Gastroesophageal sphincter (tissue), 4 donors: Measurements from ENCODE around the gene SIGLEC7. TPM values are rescaled to one million over a fixed set of nuclear protein-coding genes. Genes with fewer than 3 reads are reported as not detected.
A peak's percentile ranks its signal among the peaks of the same experiment; 100 is the strongest.
"Not testable (repeated sequence)": the region's sequence is repeated elsewhere in the genome, so short reads cannot be mapped to it uniquely, and the experiment has no call there.

Experiments used
- ATAC-seq: fragments of 150-250 bp; one replicate; pipeline ENCODE4 v1.9.1; 2016; ENCODE audit warnings: mild to moderate bottlenecking, moderate library complexity
- H3K27ac ChIP-seq, 4 donors: fragments of 200-600 bp; sonication (generic) in 3 of 4; 1 replicate in 3 of 4; 2 replicates in 1 of 4; pipeline ENCODE4 v1.5.1; 2016 to 2019
- H3K27me3 ChIP-seq: fragments of 200-600 bp; sonication (generic); one replicate; pipeline ENCODE4 v1.5.1; 2019
- H3K36me3 ChIP-seq, 2 donors: fragments of 200-600 bp; sonication (generic); one replicate each; pipeline ENCODE4 v1.5.1; 2019; ENCODE audit warnings: control low read depth in 1 of 2
- H3K4me1 ChIP-seq, 3 donors: fragments of 200-600 bp; sonication (generic); 1 replicate in 2 of 3; 2 replicates in 1 of 3; pipeline ENCODE4 v1.5.1; 2016 to 2019; ENCODE audit warnings: control low read depth in 2 of 3
- H3K4me3 ChIP-seq, 2 donors: fragments of 200-600 bp; sonication (generic); one replicate each; pipeline ENCODE4 v1.5.1; 2019; ENCODE audit warnings: mild to moderate bottlenecking in 1 of 2, moderate library complexity in 1 of 2
- H3K9me3 ChIP-seq, 3 donors: fragments of 200-600 bp; sonication (generic); one replicate each; pipeline ENCODE4 v1.5.1; 2017 to 2019; ENCODE audit warnings: control low read depth in 2 of 3
- EP300 ChIP-seq: sonication (generic); formaldehyde crosslinking; IDR thresholded peaks from one replicate; pipeline ENCODE4 v1.6.1; 2017; ENCODE audit warnings: antibody characterized with exemption, mild to moderate bottlenecking
- POLR2A ChIP-seq, 2 donors: fragments of 450-650 bp; IDR thresholded peaks; one replicate each; pipeline ENCODE4 v1.6.1; 2017; ENCODE audit warnings: antibody characterized with exemption in 2 of 2, mild to moderate bottlenecking in 2 of 2, moderate library complexity in 1 of 2
- POLR2AphosphoS5 ChIP-seq: sonication (generic); formaldehyde crosslinking; IDR thresholded peaks from one replicate; pipeline ENCODE4 v1.6.1; 2017; ENCODE audit warnings: antibody characterized with exemption
- WGBS, 2 donors: methylation state at CpG; one replicate each; pipeline ENCODE4 v1.1.5; 2018; ENCODE audit warnings: low coverage in 1 of 2; 5-methylcytosine and 5-hydroxymethylcytosine counted together
- total RNA-seq, 4 donors: library from RNA; depleted of rRNA; stranded (reverse); fragments of >200 nt; gene quantifications; one replicate each; pipeline ENCODE4 v1.1.0, GENCODE V29; 2016
- TF ChIP-seq, protein P1 (sequence below), 4 experiments: fragments of 200-600 bp in 2 of 4; fragments of 450-650 bp in 2 of 4; sonication (generic) in 1 of 4; IDR thresholded peaks; one replicate each; pipeline ENCODE4 v1.5.1; 2017 to 2019; ENCODE audit warnings: antibody characterized with exemption in 4 of 4, mild to moderate bottlenecking in 2 of 4, moderate library complexity in 2 of 4

SIGLEC7 gene
- total RNA-seq, 4 donors from 2014 or later = 0.46 to 4.4 (median 2.8) TPM; not detected in 1

GRCh38 chr19:51169283-51169918, 27.3 kb downstream of the SIGLEC7 start:
- H3K4me1 ChIP-seq, ATAC-seq, H3K36me3 ChIP-seq, H3K4me3 ChIP-seq, H3K9me3 ChIP-seq, H3K27ac ChIP-seq: not testable (repeated sequence)
- WGBS, 2 donors = 2 to 28% methylated on average over 5 to 8 of the region's 11 CpGs
- TF ChIP-seq, protein P1, sequence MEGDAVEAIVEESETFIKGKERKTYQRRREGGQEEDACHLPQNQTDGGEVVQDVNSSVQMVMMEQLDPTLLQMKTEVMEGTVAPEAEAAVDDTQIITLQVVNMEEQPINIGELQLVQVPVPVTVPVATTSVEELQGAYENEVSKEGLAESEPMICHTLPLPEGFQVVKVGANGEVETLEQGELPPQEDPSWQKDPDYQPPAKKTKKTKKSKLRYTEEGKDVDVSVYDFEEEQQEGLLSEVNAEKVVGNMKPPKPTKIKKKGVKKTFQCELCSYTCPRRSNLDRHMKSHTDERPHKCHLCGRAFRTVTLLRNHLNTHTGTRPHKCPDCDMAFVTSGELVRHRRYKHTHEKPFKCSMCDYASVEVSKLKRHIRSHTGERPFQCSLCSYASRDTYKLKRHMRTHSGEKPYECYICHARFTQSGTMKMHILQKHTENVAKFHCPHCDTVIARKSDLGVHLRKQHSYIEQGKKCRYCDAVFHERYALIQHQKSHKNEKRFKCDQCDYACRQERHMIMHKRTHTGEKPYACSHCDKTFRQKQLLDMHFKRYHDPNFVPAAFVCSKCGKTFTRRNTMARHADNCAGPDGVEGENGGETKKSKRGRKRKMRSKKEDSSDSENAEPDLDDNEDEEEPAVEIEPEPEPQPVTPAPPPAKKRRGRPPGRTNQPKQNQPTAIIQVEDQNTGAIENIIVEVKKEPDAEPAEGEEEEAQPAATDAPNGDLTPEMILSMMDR (IDR thresholded peaks at IDR 0.05) = peak; percentile 56 to 87 (median 70)
- H3K27me3 ChIP-seq = peaks cover 67% of the 10 kb centered on the region

GRCh38 chr19:51172223-51172622, 30.1 kb downstream of the SIGLEC7 start:
- Histone ChIP-seq H3K36me3 (no peaks in the 10 kb centered on the region), H3K9me3 (no peaks in the 10 kb centered on the region), H3K4me3 (no peak overlapping the region), H3K27me3 (peaks cover 70% of the 10 kb centered on the region), H3K27ac (no peak overlapping the region), H3K4me1 (peaks cover 0 to 4% (median 0%) of the 10 kb centered on the region in 3 donors)
- no peak for ATAC-seq
- no peak for TF ChIP-seq POLR2A (IDR thresholded peaks at IDR 0.05)
- TF ChIP-seq POLR2AphosphoS5 = no peak
- WGBS, 2 donors = 60 to 100% methylated on average over 1 of the region's 2 CpGs

DNA sequence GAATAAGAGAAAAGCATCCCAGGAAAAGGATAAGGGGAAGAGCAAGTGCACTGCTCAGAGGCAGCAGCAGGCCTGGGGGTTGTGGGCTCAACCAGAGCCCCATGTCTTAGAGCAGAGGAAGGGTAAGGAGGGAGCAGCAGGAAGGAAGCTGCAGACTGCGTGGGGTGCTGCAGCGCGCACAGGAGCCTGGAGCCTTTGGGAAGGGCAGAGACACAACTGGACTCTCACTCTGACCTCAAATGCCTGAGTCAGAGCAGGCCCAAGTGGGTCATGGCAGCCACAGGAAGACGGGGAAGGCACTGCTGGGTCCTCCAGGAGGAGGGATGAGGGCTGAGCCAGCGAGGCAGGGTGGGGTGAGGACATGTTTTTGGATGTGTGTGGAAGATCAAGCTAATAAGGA, 31.6 kb downstream of the SIGLEC7 start:
- TF ChIP-seq POLR2A (IDR thresholded peaks at IDR 0.05) = no peak
- TF ChIP-seq, protein P1 (IDR thresholded peaks at IDR 0.05) = no peak
- TF ChIP-seq POLR2AphosphoS5 = no peak
- no peak for TF ChIP-seq EP300
- Histone ChIP-seq H3K27me3 (peaks cover 63% of the 10 kb centered on the region), H3K27ac (no peak overlapping the region), H3K4me3 (no peak overlapping the region), H3K36me3 (no peaks in the 10 kb centered on the region), H3K9me3 (no peaks in the 10 kb centered on the region), H3K4me1 (peaks cover 0 to 4% (median 0%) of the 10 kb centered on the region in 3 donors)
- 71% methylated on average over 5 of the region's 5 CpGs; no CpG with 5 or more reads in 1 of the 2 donors for WGBS, 2 donors
- no peak for ATAC-seq

DNA sequence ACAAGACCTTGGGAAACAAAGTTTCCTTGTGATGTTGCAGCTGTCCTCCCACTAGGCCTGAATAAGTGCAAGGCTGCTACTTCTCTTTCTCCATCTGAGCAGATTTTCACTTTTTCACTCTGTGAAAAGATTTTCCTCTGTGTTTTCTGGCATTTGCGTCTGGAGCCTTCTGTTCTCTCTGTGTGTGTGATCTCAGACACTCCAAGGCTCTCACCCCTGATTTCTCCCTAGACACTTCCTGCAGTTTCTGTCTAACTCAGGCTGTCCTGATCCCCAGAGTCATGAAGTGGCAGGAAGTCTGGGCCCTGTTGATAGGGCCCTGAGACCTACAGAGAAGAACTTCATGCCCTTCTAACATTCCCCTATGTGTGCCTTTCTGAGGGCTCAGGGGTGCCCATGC, 37.2 kb downstream of the SIGLEC7 start:
- TF ChIP-seq EP300 (no peak), POLR2AphosphoS5 (no peak), POLR2A (IDR thresholded peaks at IDR 0.05) (no peak)
- TF ChIP-seq, protein P1 (IDR thresholded peaks at IDR 0.05) = no peak
- Histone ChIP-seq H3K9me3 (no peaks in the 10 kb centered on the region), H3K27me3 (peaks cover 49% of the 10 kb centered on the region), H3K36me3 (no peaks in the 10 kb centered on the region), H3K4me3 (no peak overlapping the region), H3K27ac (no peak overlapping the region), H3K4me1 (no peaks in the 10 kb centered on the region)
- WGBS, 2 donors = 0 to 13% methylated on average over 1 of the region's 1 CpG
- ATAC-seq = no peak

DNA sequence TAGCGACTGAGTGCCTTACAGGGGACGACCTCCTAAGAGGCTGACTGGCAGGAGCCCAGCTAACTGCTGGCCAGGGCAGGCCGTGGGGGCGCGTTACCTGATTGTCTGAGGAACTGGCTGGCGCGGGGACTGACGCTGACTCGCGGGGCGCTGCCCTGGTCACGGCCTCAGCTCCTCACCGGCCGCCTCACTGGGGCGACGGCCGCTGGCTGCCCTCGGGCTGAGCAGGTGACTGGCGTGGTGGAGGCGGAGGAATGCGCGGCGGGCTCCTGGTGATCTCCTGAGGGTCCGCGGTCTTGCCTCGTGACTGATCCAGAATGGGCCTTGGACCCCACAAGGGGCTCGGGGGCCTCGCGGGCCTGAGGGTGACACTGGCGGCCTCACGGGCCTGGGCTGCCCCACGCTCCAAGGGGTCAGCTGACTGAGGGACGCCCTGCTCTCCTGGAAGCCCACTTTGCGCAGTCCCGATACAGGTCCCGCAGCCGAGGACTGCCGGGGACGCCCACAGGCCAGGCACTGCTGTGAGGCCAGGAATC, 39.3 kb downstream of the SIGLEC7 start:
- ATAC-seq = no peak
- Histone ChIP-seq H3K4me1 (no peaks in the 10 kb centered on the region), H3K27ac (no peak overlapping the region), H3K4me3 (no peak overlapping the region), H3K36me3 (no peaks in the 10 kb centered on the region), H3K9me3 (no peaks in the 10 kb centered on the region), H3K27me3 (peaks cover 58% of the 10 kb centered on the region)
- TF ChIP-seq POLR2AphosphoS5 (no peak), EP300 (no peak), POLR2A (IDR thresholded peaks at IDR 0.05) (no peak)
- TF ChIP-seq, protein P1 (IDR thresholded peaks at IDR 0.05) = no peak
- WGBS, 2 donors = 60% methylated on average over 2 of the region's 39 CpGs; no CpG with 5 or more reads in 1 of the 2 donors
